Prostate gland (tissue), 2 donors: Measurements from ENCODE around the gene FOXD2.

ENCODE experiments used
- POLR2A ChIP-seq: fragments of 450-650 bp; IDR thresholded peaks from one replicate; pipeline ENCODE4 v1.6.1; 2016; ENCODE audit warnings: antibody characterized with exemption, mild to moderate bottlenecking
- POLR2AphosphoS5 ChIP-seq: sonication (generic); formaldehyde crosslinking; IDR thresholded peaks from one replicate; pipeline ENCODE4 v1.6.1; 2017; ENCODE audit warnings: antibody characterized with exemption
- TF ChIP-seq, protein P1 (sequence below), 4 experiments: fragments of 200-600 bp in 2 of 4; fragments of 450-650 bp in 2 of 4; sonication (generic) in 2 of 4; IDR thresholded peaks; 1 replicate in 3 of 4; 2 replicates in 1 of 4; pipeline ENCODE4 v1.5.1; 2016 to 2019; ENCODE audit warnings: antibody characterized with exemption in 4 of 4, mild to moderate bottlenecking in 2 of 4, moderate library complexity in 2 of 4

DNA sequence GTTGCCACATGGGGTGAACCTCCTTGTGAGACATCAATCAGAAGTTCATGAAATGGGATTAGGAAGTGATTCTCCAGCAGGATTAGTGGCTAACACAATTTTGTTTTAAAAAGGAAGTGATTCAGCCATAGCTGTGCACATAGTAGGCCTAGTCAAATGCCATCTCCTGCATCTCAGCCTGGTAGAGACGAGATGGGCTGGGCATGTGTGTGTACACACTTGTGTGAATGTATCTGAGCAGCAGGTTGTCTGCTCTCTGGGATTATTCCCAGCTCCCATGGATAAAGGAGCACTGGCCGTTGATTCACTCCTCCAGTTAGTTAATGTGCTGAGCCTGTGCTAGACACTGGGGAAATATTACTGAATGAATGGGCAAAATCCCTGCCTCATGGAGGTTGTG, 19.7 kb upstream of the FOXD2 start:
- TF ChIP-seq POLR2A = no peak
- TF ChIP-seq POLR2AphosphoS5 = no peak
- TF ChIP-seq, protein P1, sequence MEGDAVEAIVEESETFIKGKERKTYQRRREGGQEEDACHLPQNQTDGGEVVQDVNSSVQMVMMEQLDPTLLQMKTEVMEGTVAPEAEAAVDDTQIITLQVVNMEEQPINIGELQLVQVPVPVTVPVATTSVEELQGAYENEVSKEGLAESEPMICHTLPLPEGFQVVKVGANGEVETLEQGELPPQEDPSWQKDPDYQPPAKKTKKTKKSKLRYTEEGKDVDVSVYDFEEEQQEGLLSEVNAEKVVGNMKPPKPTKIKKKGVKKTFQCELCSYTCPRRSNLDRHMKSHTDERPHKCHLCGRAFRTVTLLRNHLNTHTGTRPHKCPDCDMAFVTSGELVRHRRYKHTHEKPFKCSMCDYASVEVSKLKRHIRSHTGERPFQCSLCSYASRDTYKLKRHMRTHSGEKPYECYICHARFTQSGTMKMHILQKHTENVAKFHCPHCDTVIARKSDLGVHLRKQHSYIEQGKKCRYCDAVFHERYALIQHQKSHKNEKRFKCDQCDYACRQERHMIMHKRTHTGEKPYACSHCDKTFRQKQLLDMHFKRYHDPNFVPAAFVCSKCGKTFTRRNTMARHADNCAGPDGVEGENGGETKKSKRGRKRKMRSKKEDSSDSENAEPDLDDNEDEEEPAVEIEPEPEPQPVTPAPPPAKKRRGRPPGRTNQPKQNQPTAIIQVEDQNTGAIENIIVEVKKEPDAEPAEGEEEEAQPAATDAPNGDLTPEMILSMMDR (IDR thresholded peaks at IDR 0.05) = no peak
